Endothelial cell of umbilical vein (primary cell): Measurements from ENCODE around the gene CYFIP1. TPM values are rescaled to one million over a fixed set of nuclear protein-coding genes. Genes with fewer than 3 reads are reported as not detected.

Source experiments
- BruUV-seq: library from RNA; stranded (reverse); fragments of 400-500 nt; replicated peaks from 2 replicates; lab custom pipeline; 2021; lab: Mats Ljungman, UMichigan
- CTCF ChIA-PET: fragments of 300-600, 350-600 bp; sonication (Branson Sonifier 250); formaldehyde crosslinking; loops from one replicate; lab custom pipeline; 2021; ENCODE audit warnings: antibody characterized with exemption, inconsistent platforms; lab: Charles Lee
- POLR2A ChIA-PET: fragments of 300-600, 350-600 bp; sonication (Branson Sonifier 250); formaldehyde crosslinking; loops from one replicate; lab custom pipeline; 2021; ENCODE audit warnings: antibody characterized with exemption, inconsistent platforms; lab: Charles Lee
- DNase-seq: peaks from one replicate; pipeline ENCODE4 v3.0.0-alpha.2; 2011; ENCODE audit warnings: low read depth, low spot score
- FAIRE-seq: peaks from 2 replicates; lab custom pipeline; 2011; peaks lifted over from hg19 to GRCh38; lab: Jason Lieb, UNC
- H2AFZ ChIP-seq: 2 replicates; pipeline ENCODE4 v1.6.0; 2012; ENCODE audit warnings: low read depth, low read length, control low read depth, inconsistent platforms
- H3K27ac ChIP-seq: 2 replicates; pipeline ENCODE4 v1.5.1; 2011; ENCODE audit warnings: low read depth, mild to moderate bottlenecking, control low read depth, low read length, moderate library complexity; ENCODE audit not compliant: insufficient read depth
- H3K27me3 ChIP-seq, 2 experiments: 2 replicates each; pipeline versions ENCODE4 v1.6.0 to v1.6.1; 2011; ENCODE audit warnings: low read length in 2 of 2, mixed read lengths in 1 of 2; ENCODE audit not compliant: control insufficient read depth in 2 of 2, insufficient read depth in 2 of 2
- H3K36me3 ChIP-seq, 2 experiments: 2 replicates in 1 of 2; 3 replicates in 1 of 2; pipeline ENCODE4 v1.5.1; 2011; ENCODE audit warnings: low read length in 2 of 2, mild to moderate bottlenecking in 1 of 2, moderate library complexity in 1 of 2; ENCODE audit not compliant: control insufficient read depth in 2 of 2, insufficient read depth in 2 of 2; ENCODE audit errors: extremely low read depth in 1 of 2
- H3K4me1 ChIP-seq: 3 replicates; pipeline ENCODE4 v1.5.1; 2011; ENCODE audit warnings: mild to moderate bottlenecking, low read length; ENCODE audit not compliant: control insufficient read depth, insufficient read depth; ENCODE audit errors: extremely low read depth
- H3K4me2 ChIP-seq: 2 replicates; pipeline ENCODE4 v1.6.1; 2011; ENCODE audit warnings: low read length, control low read depth, mixed read lengths; ENCODE audit not compliant: insufficient read depth
- H3K4me3 ChIP-seq, 3 experiments: fragments of 200-600 bp in 1 of 3; sonication (generic), shearing (Covaris generic) in 1 of 3; replicated peaks in 1 of 3; 2 replicates each; pipeline ENCODE4 v1.5.1; 2011 to 2016; ENCODE audit warnings: control low read depth in 3 of 3, low read length in 3 of 3, mild to moderate bottlenecking in 2 of 3, inconsistent platforms in 1 of 3, low read depth in 1 of 3, moderate library complexity in 1 of 3; ENCODE audit not compliant: insufficient read depth in 1 of 3
- H3K79me2 ChIP-seq: 2 replicates; pipeline ENCODE4 v1.6.0; 2012; ENCODE audit warnings: low read length, inconsistent platforms; ENCODE audit not compliant: control insufficient read depth, insufficient read depth
- H3K9ac ChIP-seq: replicated peaks from 2 replicates; pipeline ENCODE3; 2011; ENCODE audit warnings: low read length, control low read depth; ENCODE audit not compliant: insufficient read depth; ENCODE audit errors: extremely low read depth
- H3K9me1 ChIP-seq: replicated peaks from 3 replicates; pipeline ENCODE4 v1.6.0; 2011; ENCODE audit warnings: mild to moderate bottlenecking, low read length; ENCODE audit not compliant: control insufficient read depth, insufficient read depth; ENCODE audit errors: extremely low read depth
- H3K9me3 ChIP-seq: replicated peaks from 2 replicates; pipeline ENCODE4 v1.5.1; 2012; ENCODE audit warnings: low read length, inconsistent platforms; ENCODE audit not compliant: control insufficient read depth, insufficient read depth
- H4K20me1 ChIP-seq: replicated peaks from 2 replicates; pipeline ENCODE3; 2011; ENCODE audit warnings: mild to moderate bottlenecking, low read length; ENCODE audit not compliant: control insufficient read depth, insufficient read depth; ENCODE audit errors: extremely low read depth
- EZH2 ChIP-seq: IDR thresholded peaks from 2 replicates; pipeline ENCODE4 v1.6.1; 2012; ENCODE audit warnings: borderline replicate concordance, low read depth, mild to moderate bottlenecking, moderate library complexity, low read length, inconsistent platforms; ENCODE audit not compliant: severe bottlenecking
- FOS ChIP-seq: IDR thresholded peaks from 2 replicates; pipeline ENCODE4 v1.6.1; 2011; ENCODE audit warnings: mild to moderate bottlenecking, low read length, moderate library complexity, borderline replicate concordance; ENCODE audit not compliant: insufficient read depth
- GATA2 ChIP-seq: IDR thresholded peaks from 2 replicates; pipeline ENCODE4 v1.7.0; 2011; ENCODE audit warnings: low read depth, mild to moderate bottlenecking, moderate library complexity, mixed read lengths, low read length; ENCODE audit not compliant: insufficient read length, insufficient read depth
- JUN ChIP-seq: IDR thresholded peaks from 2 replicates; pipeline ENCODE4 v1.6.1; 2011; ENCODE audit warnings: borderline replicate concordance, low read depth; ENCODE audit not compliant: insufficient read length, insufficient read depth
- MYC ChIP-seq: IDR thresholded peaks from one replicate; pipeline ENCODE4 v1.6.1; 2011; ENCODE audit warnings: mild to moderate bottlenecking, low read depth, low read length
- POLR2A ChIP-seq: IDR thresholded peaks from 2 replicates; pipeline ENCODE4 v1.6.1; 2012; ENCODE audit warnings: low read depth, mild to moderate bottlenecking, control low read depth, low read length
- POLR2AphosphoS5 ChIP-seq: IDR thresholded peaks from 2 replicates; pipeline ENCODE4 v1.6.1; 2012; ENCODE audit warnings: low read depth, mild to moderate bottlenecking, control low read depth, low read length, moderate library complexity; ENCODE audit not compliant: insufficient read depth
- dilution Hi-C: fragments of 300-500 bp; cut with MboI; formaldehyde crosslinking; loops from one replicate; pipeline ENCODE4 v1.15.0; 2019; ENCODE audit warnings: low sequenced_read_pairs; ENCODE audit not compliant: extremely low pct_ligation_motif_present
- intact Hi-C: fragments of 100-400 bp; cut with micrococcal nuclease; formaldehyde crosslinking; loops from one replicate; pipeline ENCODE4 v1.10.0; 2022
- polyA plus RNA-seq, 4 experiments: library from polyadenylated mRNA; depleted of rRNA in 3 of 4; stranded (reverse) in 3 of 4; unstranded in 1 of 4; fragments of >200 nt; gene quantifications; 2 replicates each; pipeline versions ENCODE4 v1.2.1 to v1.2.3, GENCODE V29; 2011 to 2012; ENCODE audit warnings: missing spikeins in 1 of 4
- total RNA-seq: library from RNA; stranded (reverse); gene quantifications from 2 replicates; pipeline ENCODE4 v1.2.3, GENCODE V29; 2021
- TF ChIP-seq, protein P1 (sequence below): IDR thresholded peaks from 2 replicates; pipeline ENCODE4 v1.6.1; 2011; ENCODE audit not compliant: insufficient read depth, insufficient read length
- TF ChIP-seq, protein P2 (sequence below), 2 donors: IDR thresholded peaks; 1 replicate in 1 of 2; 2 replicates in 1 of 2; pipeline ENCODE4 v1.5.1; 2011; ENCODE audit warnings: low read length in 2 of 2, mild to moderate bottlenecking in 2 of 2, moderate library complexity in 2 of 2, control low read depth in 1 of 2, inconsistent platforms in 1 of 2, low read depth in 1 of 2; ENCODE audit not compliant: insufficient read depth in 1 of 2; ENCODE audit errors: extremely low read depth in 1 of 2

Gene CYFIP1
- total and polyA plus RNA-seq, 2 donors (not counting 3 experiments of a cell fraction or from before 2014, with no cell fraction given): 81.4 to 158 TPM

GRCh38 chr15:22989576-22990477 is 9.7 kb upstream of the CYFIP1 start:
- BruUV-seq: no TSS peak
- TF ChIP-seq POLR2A (no peak), EZH2 (no peak), JUN (no peak), FOS (no peak), GATA2 (no peak), MYC (no peak), POLR2AphosphoS5 (no peak)
- TF ChIP-seq, protein P1, sequence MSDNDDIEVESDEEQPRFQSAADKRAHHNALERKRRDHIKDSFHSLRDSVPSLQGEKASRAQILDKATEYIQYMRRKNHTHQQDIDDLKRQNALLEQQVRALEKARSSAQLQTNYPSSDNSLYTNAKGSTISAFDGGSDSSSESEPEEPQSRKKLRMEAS: no peak
- TF ChIP-seq, protein P2, sequence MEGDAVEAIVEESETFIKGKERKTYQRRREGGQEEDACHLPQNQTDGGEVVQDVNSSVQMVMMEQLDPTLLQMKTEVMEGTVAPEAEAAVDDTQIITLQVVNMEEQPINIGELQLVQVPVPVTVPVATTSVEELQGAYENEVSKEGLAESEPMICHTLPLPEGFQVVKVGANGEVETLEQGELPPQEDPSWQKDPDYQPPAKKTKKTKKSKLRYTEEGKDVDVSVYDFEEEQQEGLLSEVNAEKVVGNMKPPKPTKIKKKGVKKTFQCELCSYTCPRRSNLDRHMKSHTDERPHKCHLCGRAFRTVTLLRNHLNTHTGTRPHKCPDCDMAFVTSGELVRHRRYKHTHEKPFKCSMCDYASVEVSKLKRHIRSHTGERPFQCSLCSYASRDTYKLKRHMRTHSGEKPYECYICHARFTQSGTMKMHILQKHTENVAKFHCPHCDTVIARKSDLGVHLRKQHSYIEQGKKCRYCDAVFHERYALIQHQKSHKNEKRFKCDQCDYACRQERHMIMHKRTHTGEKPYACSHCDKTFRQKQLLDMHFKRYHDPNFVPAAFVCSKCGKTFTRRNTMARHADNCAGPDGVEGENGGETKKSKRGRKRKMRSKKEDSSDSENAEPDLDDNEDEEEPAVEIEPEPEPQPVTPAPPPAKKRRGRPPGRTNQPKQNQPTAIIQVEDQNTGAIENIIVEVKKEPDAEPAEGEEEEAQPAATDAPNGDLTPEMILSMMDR (IDR thresholded peaks at IDR 0.05; ENCODE audit: extremely low read depth in 1 of 2, insufficient read depth in 1 of 2, low read depth in 1 of 2, low read length in 2 of 2): no peak
- ChIA-PET CTCF (interaction anchor here (1.1 kb wide), 1 partner anchor 8 kb away, joined by 3 read pairs; no protein-coding TSS in a partner anchor), POLR2A (no interaction called here)
- H3K27ac ChIP-seq: no peak overlapping the region
- no peaks in the 10 kb centered on the region for H3K4me1 ChIP-seq
- H3K4me3 ChIP-seq: no peak overlapping the region
- no peak for DNase-seq
- H3K36me3 ChIP-seq: no peaks in the 10 kb centered on the region
- dilution Hi-C loops (no loop called here), intact Hi-C loops (no loop called here)
- no peaks in the 10 kb centered on the region for H3K27me3 ChIP-seq
- H3K9me3 ChIP-seq: no peaks in the 10 kb centered on the region
- H3K9ac ChIP-seq: no peak overlapping the region
- no peak overlapping the region for H3K4me2 ChIP-seq
- H3K9me1 ChIP-seq: no peaks in the 10 kb centered on the region
- H3K79me2 ChIP-seq: no peaks in the 10 kb centered on the region
- H4K20me1 ChIP-seq: no peaks in the 10 kb centered on the region
- FAIRE-seq: no peak
- H2AFZ ChIP-seq: no peak overlapping the region
